Ascending aorta (tissue), 2 donors: ENCODE results near the gene ENDOD1. TPM values are rescaled to one million over a fixed set of nuclear protein-coding genes. Genes with fewer than 3 reads are reported as not detected.

ENCODE experiments used
- DNase-seq, 2 donors: peaks; one replicate each; pipeline ENCODE4 v3.0.0-alpha.2; 2019; ENCODE audit warnings: low spot score in 2 of 2
- H3K27ac ChIP-seq, 2 donors: fragments of 200-600 bp; sonication (generic); one replicate each; pipeline ENCODE4 v1.5.1; 2016 to 2017; ENCODE audit warnings: mild to moderate bottlenecking in 1 of 2
- H3K27me3 ChIP-seq: fragments of 200-600 bp; sonication (generic); one replicate; pipeline ENCODE4 v1.5.1; 2017
- H3K36me3 ChIP-seq, 2 donors: fragments of 200-600 bp; sonication (generic); one replicate each; pipeline ENCODE4 v1.5.1; 2016
- H3K4me1 ChIP-seq, 2 donors: fragments of 200-600 bp; sonication (generic); one replicate each; pipeline ENCODE4 v1.5.1; 2016 to 2017; ENCODE audit warnings: mild to moderate bottlenecking in 1 of 2
- H3K4me3 ChIP-seq, 2 donors: fragments of 200-600 bp; sonication (generic); one replicate each; pipeline ENCODE4 v1.5.1; 2016 to 2017; ENCODE audit warnings: mild to moderate bottlenecking in 1 of 2
- H3K9me3 ChIP-seq, 2 donors: fragments of 200-600 bp; sonication (generic); one replicate each; pipeline ENCODE4 v1.5.1; 2016
- CTCF ChIP-seq, 3 experiments: fragments of 200-600 bp in 2 of 3; fragments of 450-650 bp in 1 of 3; sonication (generic) in 2 of 3; IDR thresholded peaks; one replicate each; pipeline ENCODE4 v1.5.1; 2016 to 2019; ENCODE audit warnings: antibody characterized with exemption in 3 of 3, mild to moderate bottlenecking in 1 of 3, moderate library complexity in 1 of 3
- intact Hi-C: fragments of 100-400 bp; cut with DNase I; formaldehyde crosslinking; loops from one replicate; pipeline ENCODE4 v1.15.1; 2023
- total RNA-seq: library from RNA; depleted of rRNA; stranded (reverse); fragments of >200 nt; gene quantifications from one replicate; pipeline ENCODE4 v1.1.0, GENCODE V29; 2016

Gene ENDOD1
- total RNA-seq, 1 donor from 2014 or later, result 60.2 TPM

GRCh38 chr11:95163106-95163505, 73.5 kb downstream of the ENDOD1 start:
- Histone ChIP-seq H3K27me3 (no peaks in the 10 kb centered on the region), H3K36me3 (no peaks in the 10 kb centered on the region), H3K9me3 (no peaks in the 10 kb centered on the region), H3K27ac (no peak overlapping the region), H3K4me1 (no peaks in the 10 kb centered on the region), H3K4me3 (no peak overlapping the region)
- TF ChIP-seq CTCF (IDR thresholded peaks at IDR 0.05), result no peak
- intact Hi-C loops, result no loop called here
- no peak for DNase-seq

GRCh38 chr11:95165638-95166037, 76.0 kb downstream of the ENDOD1 start:
- TF ChIP-seq CTCF (IDR thresholded peaks at IDR 0.05), result no peak
- H3K4me1 ChIP-seq, result no peaks in the 10 kb centered on the region
- DNase-seq, result no peak
- intact Hi-C loops, result no loop called here
- H3K9me3 ChIP-seq, result no peaks in the 10 kb centered on the region
- H3K27me3 ChIP-seq, result no peaks in the 10 kb centered on the region
- peaks cover 0 to 9% of the 10 kb centered on the region in 2 donors for H3K36me3 ChIP-seq
- H3K27ac ChIP-seq, result no peak overlapping the region
- no peak overlapping the region for H3K4me3 ChIP-seq

- Histone ChIP-seq H3K4me3 (no peak overlapping the region), H3K27ac (no peak overlapping the region), H3K36me3 (peaks cover 0 to 9% of the 10 kb centered on the region in 2 donors), H3K9me3 (no peaks in the 10 kb centered on the region), H3K27me3 (no peaks in the 10 kb centered on the region), H3K4me1 (no peaks in the 10 kb centered on the region)
- no peak for TF ChIP-seq CTCF (IDR thresholded peaks at IDR 0.05)
- no peak for DNase-seq
- intact Hi-C loops, result no loop called here
These were observed 77.1 kb downstream of the ENDOD1 start for GRCh38 chr11:95166781-95167180.

DNA sequence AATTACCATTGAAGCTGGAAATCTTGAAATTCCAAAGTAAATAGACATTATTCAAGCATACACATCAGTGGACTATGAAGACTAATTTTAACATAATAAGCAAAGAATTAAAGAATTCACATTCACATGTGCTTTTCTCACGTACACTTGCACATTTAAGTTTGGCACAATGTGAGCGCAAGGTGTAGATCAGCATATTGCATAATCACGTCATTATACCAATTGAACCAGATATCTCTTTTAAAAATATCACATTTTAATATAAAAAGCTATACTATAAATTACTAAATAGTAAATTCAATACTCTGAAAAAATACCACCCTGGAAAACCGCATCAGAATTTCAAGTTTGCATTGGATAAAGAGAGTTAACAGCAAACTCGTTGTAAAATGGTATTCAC, 80.6 kb downstream of the ENDOD1 start:
- Histone ChIP-seq H3K36me3 (peaks cover 20 to 22% of the 10 kb centered on the region in 2 donors), H3K27me3 (no peaks in the 10 kb centered on the region), H3K4me3 (no peak overlapping the region), H3K9me3 (no peaks in the 10 kb centered on the region), H3K27ac (no peak overlapping the region), H3K4me1 (no peaks in the 10 kb centered on the region)
- no peak for TF ChIP-seq CTCF (IDR thresholded peaks at IDR 0.05)
- no peak for DNase-seq
- intact Hi-C loops, result no loop called here

DNA sequence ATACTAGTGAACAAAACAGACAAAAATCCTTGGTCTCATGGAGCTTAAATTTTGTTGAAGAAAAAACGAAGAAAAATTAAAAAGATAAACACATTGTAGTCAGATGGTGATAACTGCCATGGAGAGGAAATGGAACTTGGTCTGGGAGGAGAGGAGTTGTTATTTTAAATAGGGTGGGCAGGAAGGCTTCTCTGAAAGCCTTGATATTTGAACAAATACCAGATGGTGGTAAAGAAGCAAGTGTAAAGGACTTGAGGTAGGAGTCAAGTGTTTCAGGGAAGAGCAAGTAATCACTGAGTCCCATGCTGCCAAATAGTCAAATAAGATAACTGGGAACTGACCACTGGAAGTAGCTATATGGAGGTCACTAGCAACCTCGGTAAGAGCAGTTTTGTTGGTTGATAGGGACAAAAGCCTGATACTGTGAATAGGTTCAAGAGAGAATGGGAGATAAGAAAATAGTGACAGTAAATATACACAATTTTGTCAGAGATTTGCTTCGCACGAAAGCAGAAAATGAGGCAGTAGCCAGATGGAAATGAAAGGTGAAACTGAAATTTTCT, 86.3 kb downstream of the ENDOD1 start:
- no peaks in the 10 kb centered on the region for H3K9me3 ChIP-seq
- no peak overlapping the region for H3K27ac ChIP-seq
- H3K27me3 ChIP-seq, result no peaks in the 10 kb centered on the region
- intact Hi-C loops, result no loop called here
- peaks cover 42 to 49% of the 10 kb centered on the region in 2 donors for H3K36me3 ChIP-seq
- DNase-seq, result no peak
- H3K4me3 ChIP-seq, result no peak overlapping the region
- TF ChIP-seq CTCF (IDR thresholded peaks at IDR 0.05), result no peak
- H3K4me1 ChIP-seq, result no peaks in the 10 kb centered on the region

Other genes starting within 250 kb of the ENDOD1 start
- 16.2 TPM for gene CWC15, start 116.3 kb upstream of the ENDOD1 start, total RNA-seq
- not detected for gene KDM4D, start 116.1 kb upstream of the ENDOD1 start, total RNA-seq
- gene KDM4E, start 64.6 kb upstream of the ENDOD1 start, total RNA-seq, result not detected
- gene KDM4F, start 40.4 kb upstream of the ENDOD1 start, total RNA-seq, result not detected
- 42.0 TPM for gene SRSF8, start 22.9 kb upstream of the ENDOD1 start, total RNA-seq
- gene SESN3, start 141.4 kb downstream of the ENDOD1 start, total RNA-seq, result 15.1 TPM